OCI-LY3 (cell line): ENCODE measurements around the gene ROBO1.

Experiments used
- EZH2phosphoT487 ChIP-seq: fragments of 200-600 bp; shearing (Covaris generic); IDR thresholded peaks from 2 replicates; pipeline ENCODE4 v1.6.1; 2018; ENCODE audit warnings: antibody characterized with exemption, mixed run types, low read depth
- TF ChIP-seq, protein P1 (sequence below): fragments of 200-600, 300-600 bp; sonication (generic); IDR thresholded peaks from 2 replicates; pipeline ENCODE4 v1.5.1; 2014; ENCODE audit warnings: antibody characterized with exemption, low read length, low read depth

DNA sequence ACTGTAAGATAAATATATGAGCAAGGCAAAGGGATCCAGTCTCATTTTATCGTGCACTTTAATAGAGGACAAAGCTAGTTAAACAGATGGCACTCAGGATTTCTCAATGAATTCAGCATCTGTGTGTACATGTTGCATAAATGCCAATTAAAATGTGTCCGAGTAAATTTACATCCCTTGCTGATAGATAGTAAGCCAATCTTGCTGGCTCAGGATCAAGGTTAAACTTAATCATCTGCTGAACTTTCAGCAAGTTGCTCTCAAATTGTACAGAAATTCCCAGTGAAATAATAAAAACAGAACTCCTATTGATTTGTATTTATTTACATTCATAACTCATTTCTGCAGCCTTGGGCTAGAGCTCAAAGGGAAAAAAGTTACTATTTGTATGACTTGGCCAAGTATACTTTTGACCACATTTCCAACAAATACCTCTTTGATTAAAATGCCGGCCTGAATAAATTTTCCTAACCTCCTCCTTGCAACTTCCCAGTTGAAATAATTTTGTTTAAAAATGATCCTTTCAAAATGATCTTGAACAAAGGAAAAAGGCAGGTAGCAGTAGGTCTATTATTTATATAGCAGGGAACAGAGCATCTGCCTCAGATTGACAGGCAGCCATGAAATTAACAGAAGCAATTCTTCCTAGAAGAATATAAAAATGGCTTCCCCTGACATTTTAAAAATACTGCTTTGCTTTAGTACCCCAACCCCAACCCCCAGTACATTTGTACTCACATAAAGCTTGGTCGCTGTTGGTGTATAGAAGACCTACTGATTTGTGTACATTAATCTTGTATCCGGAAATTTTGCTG is 1001.9 kb downstream of the ROBO1 start:
- TF ChIP-seq, protein P1, sequence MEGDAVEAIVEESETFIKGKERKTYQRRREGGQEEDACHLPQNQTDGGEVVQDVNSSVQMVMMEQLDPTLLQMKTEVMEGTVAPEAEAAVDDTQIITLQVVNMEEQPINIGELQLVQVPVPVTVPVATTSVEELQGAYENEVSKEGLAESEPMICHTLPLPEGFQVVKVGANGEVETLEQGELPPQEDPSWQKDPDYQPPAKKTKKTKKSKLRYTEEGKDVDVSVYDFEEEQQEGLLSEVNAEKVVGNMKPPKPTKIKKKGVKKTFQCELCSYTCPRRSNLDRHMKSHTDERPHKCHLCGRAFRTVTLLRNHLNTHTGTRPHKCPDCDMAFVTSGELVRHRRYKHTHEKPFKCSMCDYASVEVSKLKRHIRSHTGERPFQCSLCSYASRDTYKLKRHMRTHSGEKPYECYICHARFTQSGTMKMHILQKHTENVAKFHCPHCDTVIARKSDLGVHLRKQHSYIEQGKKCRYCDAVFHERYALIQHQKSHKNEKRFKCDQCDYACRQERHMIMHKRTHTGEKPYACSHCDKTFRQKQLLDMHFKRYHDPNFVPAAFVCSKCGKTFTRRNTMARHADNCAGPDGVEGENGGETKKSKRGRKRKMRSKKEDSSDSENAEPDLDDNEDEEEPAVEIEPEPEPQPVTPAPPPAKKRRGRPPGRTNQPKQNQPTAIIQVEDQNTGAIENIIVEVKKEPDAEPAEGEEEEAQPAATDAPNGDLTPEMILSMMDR: no peak
- TF ChIP-seq EZH2phosphoT487: no peak
